DOHH2 (cell line): ENCODE data around the gene KIAA0586.

Experiments
- EZH2phosphoT487 ChIP-seq: fragments of 200-600 bp; sonication (generic); IDR thresholded peaks from 2 replicates; pipeline ENCODE4 v1.6.1; 2017; ENCODE audit warnings: borderline replicate concordance, mild to moderate bottlenecking, antibody characterized with exemption, low read length, moderate library complexity, mixed read lengths
- TF ChIP-seq, protein P1 (sequence below): fragments of 200-600 bp; sonication (generic); IDR thresholded peaks from one replicate; pipeline ENCODE4 v1.5.1; 2014; ENCODE audit warnings: antibody characterized with exemption, mild to moderate bottlenecking, low read depth, low read length; ENCODE audit not compliant: poor library complexity, severe bottlenecking

DNA sequence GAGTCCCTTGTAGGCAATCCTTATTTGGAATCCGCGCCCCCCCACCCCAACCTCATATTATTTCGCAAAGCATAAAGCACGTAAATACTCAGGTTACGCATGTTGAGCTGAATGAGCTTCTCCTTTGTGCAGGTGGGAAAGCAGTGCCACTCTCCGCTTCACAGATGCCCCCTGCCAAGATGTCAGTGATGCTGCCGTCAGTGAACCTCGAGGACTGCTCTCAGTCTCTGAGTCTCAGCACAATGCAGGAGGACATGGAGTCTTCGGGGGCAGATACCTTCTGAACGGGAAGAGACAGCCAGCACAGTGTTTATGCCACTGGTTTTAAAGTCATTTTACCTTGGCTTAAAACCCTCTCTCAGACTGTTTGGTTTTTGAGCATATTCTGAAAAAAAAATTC, 120.1 kb downstream of the KIAA0586 start:
- no peak for TF ChIP-seq EZH2phosphoT487
- TF ChIP-seq, protein P1, sequence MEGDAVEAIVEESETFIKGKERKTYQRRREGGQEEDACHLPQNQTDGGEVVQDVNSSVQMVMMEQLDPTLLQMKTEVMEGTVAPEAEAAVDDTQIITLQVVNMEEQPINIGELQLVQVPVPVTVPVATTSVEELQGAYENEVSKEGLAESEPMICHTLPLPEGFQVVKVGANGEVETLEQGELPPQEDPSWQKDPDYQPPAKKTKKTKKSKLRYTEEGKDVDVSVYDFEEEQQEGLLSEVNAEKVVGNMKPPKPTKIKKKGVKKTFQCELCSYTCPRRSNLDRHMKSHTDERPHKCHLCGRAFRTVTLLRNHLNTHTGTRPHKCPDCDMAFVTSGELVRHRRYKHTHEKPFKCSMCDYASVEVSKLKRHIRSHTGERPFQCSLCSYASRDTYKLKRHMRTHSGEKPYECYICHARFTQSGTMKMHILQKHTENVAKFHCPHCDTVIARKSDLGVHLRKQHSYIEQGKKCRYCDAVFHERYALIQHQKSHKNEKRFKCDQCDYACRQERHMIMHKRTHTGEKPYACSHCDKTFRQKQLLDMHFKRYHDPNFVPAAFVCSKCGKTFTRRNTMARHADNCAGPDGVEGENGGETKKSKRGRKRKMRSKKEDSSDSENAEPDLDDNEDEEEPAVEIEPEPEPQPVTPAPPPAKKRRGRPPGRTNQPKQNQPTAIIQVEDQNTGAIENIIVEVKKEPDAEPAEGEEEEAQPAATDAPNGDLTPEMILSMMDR, result no peak
